ENCODE data around the gene FRMPD1.
A peak's percentile ranks its signal among the peaks of the same experiment; 100 is the strongest.

FRMPD1 gene

GRCh38 chr9:37784616-37785483 lies 134.1 kb downstream of the FRMPD1 start, which contains the start of gene EXOSC3 (continued):
- no peak for TF ChIP-seq ZNF747 (tag by site-specific recombination; IDR thresholded peaks at IDR 0.05)
- TF ChIP-seq ZBTB1 (tag by site-specific recombination; IDR thresholded peaks at IDR 0.05), result no peak
- TF ChIP-seq ZNF18 (tag by site-specific recombination; IDR thresholded peaks at IDR 0.05), result no peak
- no peak for TF ChIP-seq ZFP41 (tag by site-specific recombination; IDR thresholded peaks at IDR 0.05; ENCODE audit: borderline replicate concordance)
- no peak for TF ChIP-seq ZNF513 (tag by site-specific recombination; IDR thresholded peaks at IDR 0.05)
- TF ChIP-seq ZNF2 (tag by site-specific recombination; IDR thresholded peaks at IDR 0.05), result 0 out of 2 replicates have a peak, but pooled peaks have one; percentile 20
- no peak for TF ChIP-seq ZNF548 (tag by site-specific recombination; IDR thresholded peaks at IDR 0.05)
- no peak for TF ChIP-seq ZSCAN18 (tag by site-specific recombination; IDR thresholded peaks at IDR 0.05)
- TF ChIP-seq ZIC2 (tag by site-specific recombination; IDR thresholded peaks at IDR 0.05), result peak; percentile 68
- TF ChIP-seq ZNF37A (tag by site-specific recombination; IDR thresholded peaks at IDR 0.05), result no peak
- TF ChIP-seq WT1 (tag by site-specific recombination; IDR thresholded peaks at IDR 0.05), result no peak
- no peak for TF ChIP-seq ZNF280D (tag by site-specific recombination; IDR thresholded peaks at IDR 0.05)
- TF ChIP-seq ZNF837 (tag by site-specific recombination; IDR thresholded peaks at IDR 0.05), result no peak
- TF ChIP-seq ZFP37 (tag by site-specific recombination; IDR thresholded peaks at IDR 0.05), result peak; percentile 66; the same call in 1 of the 2 replicates
- TF ChIP-seq BCL11B (tag by site-specific recombination; IDR thresholded peaks at IDR 0.05; ENCODE audit: low read depth), result no peak
- TF ChIP-seq ZNF677 (tag by site-specific recombination; IDR thresholded peaks at IDR 0.05), result no peak
- TF ChIP-seq PRDM6 (tag by site-specific recombination; IDR thresholded peaks at IDR 0.05), result no peak
- TF ChIP-seq ZNF580 (tag by site-specific recombination; IDR thresholded peaks at IDR 0.05), result no peak
- TF ChIP-seq ZSCAN30 (tag by site-specific recombination; IDR thresholded peaks at IDR 0.05), result no peak
- no peak for TF ChIP-seq ZNF658 (tag by site-specific recombination; IDR thresholded peaks at IDR 0.05)
- no peak for TF ChIP-seq ZNF768 (tag by site-specific recombination; IDR thresholded peaks at IDR 0.05)
- no peak for TF ChIP-seq SALL2 (tag by site-specific recombination; IDR thresholded peaks at IDR 0.05; ENCODE audit: borderline replicate concordance)
- TF ChIP-seq ZNF266 (tag by site-specific recombination; IDR thresholded peaks at IDR 0.05; ENCODE audit: low read depth), result no peak
- no peak for TF ChIP-seq ZNF707 (tag by site-specific recombination; IDR thresholded peaks at IDR 0.05)
- TF ChIP-seq ZNF155 (tag by site-specific recombination; IDR thresholded peaks at IDR 0.05), result no peak
- TF ChIP-seq GLIS1 (tag by site-specific recombination; IDR thresholded peaks at IDR 0.05), result no peak
- no peak for TF ChIP-seq ZNF610 (tag by site-specific recombination; IDR thresholded peaks at IDR 0.05; ENCODE audit: borderline replicate concordance)
- no peak for TF ChIP-seq ZNF791 (tag by site-specific recombination; IDR thresholded peaks at IDR 0.05)
- no peak for TF ChIP-seq ZNF473 (tag by site-specific recombination; IDR thresholded peaks at IDR 0.05)
- TF ChIP-seq ZNF664 (tag by site-specific recombination; IDR thresholded peaks at IDR 0.05), result no peak

All from HEK293 (cell line).